Epidermal melanocyte (primary cell): ENCODE measurements around the gene INPP5E.

Experiments
- DNase-seq: peaks from one replicate; pipeline ENCODE4 v3.0.0; 2011; ENCODE audit warnings: low spot score; ENCODE audit not compliant: insufficient read length

The INPP5E gene

GRCh38 chr9:136472640-136473353 lies 33.2 kb upstream of the INPP5E start:
- no peak for DNase-seq

DNA sequence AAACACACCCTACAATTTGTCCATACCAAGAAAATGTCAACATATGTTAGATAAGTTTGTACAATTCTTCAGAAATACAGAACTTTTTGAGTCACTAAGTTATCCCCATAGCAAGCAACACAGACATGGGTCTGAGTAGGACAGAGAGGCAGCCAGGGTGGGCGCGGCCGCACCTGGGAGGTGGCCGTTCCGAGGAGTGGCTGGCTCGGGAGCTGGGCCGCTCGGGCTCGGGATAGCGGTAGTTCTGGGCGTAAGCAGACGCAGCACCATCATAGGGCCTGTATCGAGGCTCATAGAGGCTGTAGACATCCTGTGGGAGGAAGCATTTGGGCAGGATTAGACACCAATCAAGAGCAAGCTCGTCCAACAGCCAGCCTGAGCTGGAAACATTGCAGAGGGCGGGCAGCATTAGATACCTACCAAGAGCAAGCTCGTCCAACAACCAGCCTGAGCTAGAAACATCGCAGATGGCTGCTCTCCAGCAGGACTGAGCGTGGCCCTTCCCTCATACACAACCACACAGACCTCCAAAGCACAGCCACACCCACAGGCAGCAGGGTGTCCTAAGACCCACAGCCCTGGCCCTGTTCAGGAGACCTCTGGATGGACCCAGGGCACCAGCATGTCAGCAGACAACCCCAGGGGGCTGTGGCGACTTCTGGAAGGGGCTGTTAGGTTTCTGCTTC lies 32.3 kb upstream of the INPP5E start:
- DNase-seq: no peak

DNA sequence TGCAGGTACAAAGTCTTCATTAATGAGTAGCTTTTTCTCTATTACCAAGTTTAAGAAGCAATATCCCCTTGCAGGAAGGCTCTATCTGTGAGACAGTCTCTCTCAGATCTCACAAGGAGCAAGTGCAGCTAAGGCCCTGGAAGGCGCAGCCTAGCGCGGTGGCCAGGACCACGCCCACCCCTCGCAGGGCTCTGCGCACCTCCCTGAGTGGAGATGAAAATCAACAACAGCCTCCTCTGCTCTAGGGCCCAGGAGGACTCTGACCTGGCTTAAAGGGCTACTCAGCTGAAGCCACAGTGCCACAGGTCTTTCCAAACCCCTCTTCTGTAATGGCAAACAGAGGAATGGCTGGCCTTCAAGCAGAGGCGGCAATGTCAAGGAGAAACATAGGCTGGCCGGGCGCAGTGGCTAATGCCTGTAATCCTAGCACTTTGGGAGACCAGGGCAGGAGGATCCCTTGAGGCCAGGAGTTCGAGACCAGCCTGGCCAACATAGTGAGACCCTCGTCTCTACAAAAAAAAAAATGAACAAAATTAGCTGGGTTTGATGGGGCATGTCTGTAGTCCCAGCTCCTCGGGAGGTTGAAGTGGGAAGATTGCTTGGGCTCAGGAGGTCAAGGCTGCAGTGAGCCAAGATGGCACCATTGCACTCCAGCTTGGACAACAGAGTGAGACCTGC lies 31.3 kb upstream of the INPP5E start:
- DNase-seq: no peak

GRCh38 chr9:136470356-136470755 lies 30.7 kb upstream of the INPP5E start:
- no peak for DNase-seq

GRCh38 chr9:136467766-136468165 lies 28.1 kb upstream of the INPP5E start:
- DNase-seq: no peak

DNA sequence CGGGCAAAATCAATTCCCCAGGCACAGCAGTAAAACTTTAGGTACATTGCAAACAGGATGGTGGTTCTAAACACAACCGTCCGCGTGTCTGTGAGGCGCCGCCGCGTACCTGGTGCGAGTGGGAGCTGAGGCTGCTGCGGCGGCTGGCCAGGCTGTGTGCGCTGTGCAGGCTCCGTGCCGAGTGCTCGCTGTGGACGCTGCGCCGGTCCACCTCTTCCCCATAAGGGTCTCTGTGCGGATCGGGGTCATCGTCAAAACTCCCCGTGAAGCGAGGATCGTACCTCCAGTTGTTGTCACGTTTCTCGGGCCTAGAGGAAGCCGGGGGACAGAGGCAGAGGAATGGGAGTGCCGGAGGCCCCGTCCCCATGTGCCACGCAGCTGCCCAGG lies 26.5 kb upstream of the INPP5E start:
- no peak for DNase-seq

- DNase-seq: no peak
Observed at GRCh38 chr9:136465500-136466154, 26.0 kb upstream of the INPP5E start.

- no peak for DNase-seq
Observed at GRCh38 chr9:136464241-136464640, 24.6 kb upstream of the INPP5E start.

GRCh38 chr9:136463578-136463977 lies 23.9 kb upstream of the INPP5E start:
- no peak for DNase-seq

DNA sequence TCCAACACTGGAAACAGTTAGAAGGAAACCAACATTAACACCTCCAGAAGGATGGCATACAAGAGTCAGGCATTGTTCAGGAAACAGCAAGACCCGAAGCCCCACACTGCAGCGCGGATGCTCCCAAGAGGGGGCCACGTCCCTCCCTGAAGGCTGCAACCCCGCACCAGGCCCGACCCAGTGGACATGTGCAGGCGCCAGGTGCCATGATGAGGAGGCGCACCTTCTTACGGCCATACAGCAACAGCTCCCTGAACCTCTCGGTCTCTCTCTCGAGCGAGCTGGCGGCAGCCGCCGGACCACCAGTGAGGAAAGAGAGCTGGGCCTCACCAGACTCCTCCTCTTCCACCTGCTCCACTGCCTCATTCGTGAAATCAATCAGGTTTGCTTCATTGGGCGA lies 23.0 kb upstream of the INPP5E start:
- DNase-seq: no peak

DNA sequence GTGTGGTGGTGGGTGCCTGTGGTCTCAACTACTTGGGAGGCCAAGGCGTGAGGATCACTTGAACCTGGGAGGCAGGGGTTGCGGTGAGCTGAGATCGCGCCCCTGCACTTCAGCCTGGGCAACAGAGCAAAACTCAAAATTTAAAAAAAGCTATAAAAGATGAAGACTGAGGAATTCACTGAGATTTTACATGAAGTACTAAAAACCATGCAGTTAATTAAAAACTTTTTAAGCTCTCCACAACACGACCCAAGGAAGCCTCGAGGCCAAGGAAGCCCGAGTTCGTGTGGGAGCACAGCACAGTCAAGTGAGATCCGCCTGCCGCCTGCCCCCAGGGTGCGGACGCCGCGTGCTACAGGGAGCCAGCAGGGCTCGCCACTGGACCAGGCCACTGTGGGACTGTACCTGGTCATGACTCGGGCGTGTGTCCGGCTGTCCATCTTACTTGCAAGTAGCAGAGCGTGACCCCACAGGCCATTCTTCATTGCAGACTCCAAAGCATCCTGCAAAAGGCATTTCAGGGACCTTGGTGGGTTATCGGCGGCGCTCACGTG lies 21.2 kb upstream of the INPP5E start:
- DNase-seq: no peak

- DNase-seq: no peak
Observed at GRCh38 chr9:136459425-136459824, 19.8 kb upstream of the INPP5E start.

DNA sequence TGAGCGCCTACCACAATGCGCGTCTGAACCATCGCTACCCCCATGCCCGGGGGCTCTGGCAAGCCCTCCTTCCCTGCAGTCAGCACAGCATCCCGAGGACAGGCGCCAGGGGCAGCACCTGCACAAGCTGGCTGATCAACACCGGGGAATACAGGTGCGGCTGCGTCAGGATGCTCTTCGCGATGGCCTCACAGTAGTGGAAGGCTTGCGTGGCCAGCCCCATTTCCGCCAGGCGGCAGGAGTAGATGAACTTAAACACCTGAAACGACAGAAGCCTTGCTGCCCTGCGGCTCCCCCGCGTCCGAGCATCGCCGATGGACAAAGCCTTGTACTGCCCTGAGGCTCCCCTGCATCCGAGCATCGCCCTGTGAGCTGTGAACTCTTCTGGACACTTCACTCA lies 17.7 kb upstream of the INPP5E start:
- DNase-seq: no peak

GRCh38 chr9:136456258-136456657 lies 16.6 kb upstream of the INPP5E start:
- DNase-seq: no peak

GRCh38 chr9:136455043-136456002 lies 15.7 kb upstream of the INPP5E start:
- no peak for DNase-seq

DNA sequence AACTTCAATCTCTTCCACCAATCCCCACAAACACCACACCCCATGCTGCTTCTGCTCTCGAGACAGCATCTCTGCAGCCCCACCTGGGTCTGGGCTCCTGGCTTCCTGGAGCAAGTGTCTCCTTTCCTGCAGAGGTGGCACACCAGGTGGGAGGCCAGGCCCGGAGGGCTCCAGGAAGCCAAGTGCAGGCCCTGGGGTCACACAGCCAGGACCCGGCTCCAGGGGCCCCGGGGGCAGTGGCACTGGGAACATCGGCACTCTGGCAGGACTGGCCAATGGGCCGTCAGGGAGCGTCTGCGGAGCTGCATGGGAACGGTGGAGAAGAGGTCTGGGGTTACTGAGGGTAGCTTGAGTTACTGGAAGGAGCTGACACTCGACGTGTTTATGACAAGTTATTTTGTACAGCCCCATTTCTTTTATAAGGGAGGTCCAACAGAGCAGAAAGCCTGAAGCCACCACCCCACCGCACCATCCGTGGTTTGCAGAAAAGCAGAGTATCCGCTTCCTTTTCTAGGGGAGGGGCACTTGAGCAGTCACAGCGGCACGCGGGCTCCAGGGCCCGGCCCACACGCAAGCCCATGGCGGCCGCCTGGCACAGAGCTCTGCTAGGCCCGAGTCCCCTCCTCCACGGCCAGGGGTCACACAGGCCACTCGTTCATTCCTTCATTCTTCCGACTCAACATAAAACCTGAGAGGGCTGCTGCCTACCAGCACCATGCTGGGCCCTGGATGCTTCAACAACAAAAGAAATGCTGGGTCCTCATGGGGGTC lies 14.6 kb upstream of the INPP5E start:
- DNase-seq: no peak

GRCh38 chr9:136453326-136453725 lies 13.7 kb upstream of the INPP5E start:
- DNase-seq: no peak

DNA sequence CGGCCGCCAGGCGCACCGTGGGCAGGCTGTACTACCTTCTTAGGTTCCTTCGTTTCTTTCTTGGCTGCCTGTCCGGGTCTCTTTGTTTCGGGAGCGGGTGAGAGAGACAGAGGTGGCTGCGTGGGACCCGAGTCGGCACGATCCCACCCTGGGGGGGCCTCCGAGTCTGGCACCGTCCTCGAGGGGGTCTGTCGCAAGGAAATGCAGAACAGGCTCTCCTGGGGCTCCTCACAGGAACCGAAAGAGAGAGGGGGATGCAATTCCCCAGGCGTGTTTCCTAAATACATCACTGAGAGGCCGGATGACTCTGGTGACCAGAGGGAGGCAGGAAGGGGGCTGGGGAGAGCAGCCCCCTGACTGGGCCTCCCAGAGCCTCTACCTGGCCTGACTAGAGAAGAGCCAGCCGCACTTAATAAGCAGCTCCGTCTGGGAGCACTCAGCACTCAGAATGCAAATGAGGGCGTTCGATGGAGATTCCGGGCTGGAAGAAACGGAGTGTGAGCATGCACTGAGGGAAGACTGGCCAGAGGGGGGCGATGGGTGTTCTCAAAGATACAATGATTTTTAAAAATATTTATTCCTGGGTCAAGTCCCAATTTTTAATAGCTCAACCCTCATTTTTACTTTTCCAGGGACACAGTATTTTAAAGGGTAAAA lies 11.7 kb upstream of the INPP5E start:
- no peak for DNase-seq

DNA sequence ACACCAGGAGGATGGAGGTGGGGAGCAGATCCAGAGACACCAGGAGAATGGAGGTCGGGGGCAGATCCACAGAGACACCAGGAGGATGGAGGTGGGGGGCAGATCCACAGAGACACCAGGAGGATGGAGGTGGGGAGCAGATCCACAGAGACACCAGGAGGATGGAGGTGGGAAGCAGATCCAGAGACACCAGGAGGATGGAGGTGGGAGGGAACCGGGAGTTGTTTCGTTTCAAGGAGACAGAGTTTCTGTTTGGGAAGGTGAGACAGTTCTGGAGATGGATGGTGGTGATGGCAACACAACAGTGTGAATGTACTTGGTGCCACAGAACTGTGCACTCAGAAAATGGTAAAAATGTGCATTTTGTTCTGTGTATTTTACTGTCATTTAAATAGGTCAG lies 9.0 kb upstream of the INPP5E start:
- DNase-seq: no peak
